Body of pancreas (tissue), 4 donors: ENCODE results near the gene COL26A1. TPM values are rescaled to one million over a fixed set of nuclear protein-coding genes. Genes with fewer than 3 reads are reported as not detected.
"Not testable (repeated sequence)": the region's sequence is repeated elsewhere in the genome, so short reads cannot be mapped to it uniquely, and the experiment has no call there.

Source experiments
- ATAC-seq: fragments of 150-250 bp; one replicate; pipeline ENCODE4 v1.9.1; 2016
- DNase-seq, 4 donors: peaks; one replicate each; pipeline ENCODE4 v3.0.0-alpha.2; 2019
- H3K27ac ChIP-seq, 4 donors: fragments of 200-600 bp; sonication (generic); 1 replicate in 3 of 4; 2 replicates in 1 of 4; pipeline versions ENCODE4 v1.5.1 to v1.6.1; 2016 to 2019; ENCODE audit warnings: mild to moderate bottlenecking in 1 of 4, mixed read lengths in 1 of 4, moderate library complexity in 1 of 4
- H3K27me3 ChIP-seq, 2 donors: fragments of 200-600 bp; sonication (generic); one replicate each; pipeline ENCODE4 v1.6.0; 2016; ENCODE audit warnings: mild to moderate bottlenecking in 1 of 2
- H3K36me3 ChIP-seq, 2 donors: fragments of 200-600 bp; sonication (generic); replicated peaks in 1 of 2; 2 replicates each; pipeline ENCODE4 v1.5.1; 2016; ENCODE audit warnings: low read depth in 2 of 2; ENCODE audit not compliant: insufficient read depth in 1 of 2
- H3K4me1 ChIP-seq: fragments of 200-600 bp; sonication (generic); one replicate; pipeline ENCODE4 v1.6.0; 2016
- H3K4me3 ChIP-seq, 2 donors: fragments of 200-600 bp; sonication (generic); 1 replicate in 1 of 2; 2 replicates in 1 of 2; pipeline ENCODE4 v1.5.1; 2016 to 2019
- H3K9me3 ChIP-seq, 3 donors: fragments of 200-600 bp; sonication (generic); 1 replicate in 2 of 3; 2 replicates in 1 of 3; pipeline ENCODE4 v1.5.1; 2016
- CTCF ChIP-seq, 7 experiments: fragments of 450-650 bp in 4 of 7; fragments of 200-600 bp in 3 of 7; sonication (generic) in 3 of 7; IDR thresholded peaks; one replicate each; pipeline ENCODE4 v1.5.1; 2016 to 2019; ENCODE audit warnings: antibody characterized with exemption in 7 of 7
- POLR2A ChIP-seq, 3 donors: fragments of 450-650 bp; IDR thresholded peaks; one replicate each; pipeline ENCODE4 v1.6.1; 2016; ENCODE audit warnings: antibody characterized with exemption in 3 of 3, mild to moderate bottlenecking in 2 of 3
- WGBS, 2 donors: methylation state at CpG; one replicate each; pipeline ENCODE4 v1.1.5; 2017; 5-methylcytosine and 5-hydroxymethylcytosine counted together
- intact Hi-C: fragments of 100-400 bp; cut with DNase I; formaldehyde crosslinking; loops from one replicate; pipeline ENCODE4 v1.15.1; 2023
- total RNA-seq, 2 donors: library from RNA; depleted of rRNA; stranded (reverse); fragments of >200 nt; gene quantifications; one replicate each; pipeline ENCODE4 v1.1.0, GENCODE V29; 2016

Gene COL26A1
- total RNA-seq, 2 donors from 2014 or later, result 0.78 to 2.0 TPM

- H3K4me3 ChIP-seq, result no peak overlapping the region
- no peak overlapping the region for H3K27ac ChIP-seq
- no peaks in the 10 kb centered on the region for H3K4me1 ChIP-seq
- H3K9me3 ChIP-seq, result no peaks in the 10 kb centered on the region
- no peaks in the 10 kb centered on the region for H3K36me3 ChIP-seq
- ATAC-seq, result no peak
- H3K27me3 ChIP-seq, result no peaks in the 10 kb centered on the region
- DNase-seq, result no peak
- TF ChIP-seq POLR2A (IDR thresholded peaks at IDR 0.05) (no peak), CTCF (IDR thresholded peaks at IDR 0.05) (no peak)
- WGBS, 2 donors, result 70 to 78% methylated on average over 5 to 6 of the region's 7 CpGs
- intact Hi-C loops, result no loop called here
These were observed 19.8 kb upstream of the COL26A1 start for GRCh38 chr7:101342892-101343291.

- 92 to 95% methylated on average over 14 to 15 of the region's 15 CpGs for WGBS, 2 donors
- Histone ChIP-seq H3K27me3 (no peaks in the 10 kb centered on the region), H3K36me3 (no peaks in the 10 kb centered on the region), H3K27ac (no peak overlapping the region), H3K9me3 (no peaks in the 10 kb centered on the region), H3K4me3 (no peak overlapping the region), H3K4me1 (peaks cover 5% of the 10 kb centered on the region)
- TF ChIP-seq POLR2A (IDR thresholded peaks at IDR 0.05), result no peak
- TF ChIP-seq CTCF (IDR thresholded peaks at IDR 0.05), result no peak
- DNase-seq, result no peak
- ATAC-seq, result no peak
- intact Hi-C loops, result no loop called here
These were observed 15.2 kb upstream of the COL26A1 start for GRCh38 chr7:101347477-101347876.

- H3K27ac ChIP-seq, H3K27me3 ChIP-seq, H3K9me3 ChIP-seq, H3K4me3 ChIP-seq, intact Hi-C loops, ATAC-seq, H3K36me3 ChIP-seq, H3K4me1 ChIP-seq, DNase-seq: not testable (repeated sequence)
- WGBS, 2 donors, result 96 to 97% methylated on average over 5 to 27 of the region's 32 CpGs
These were observed 14.1 kb upstream of the COL26A1 start for GRCh38 chr7:101348456-101349067.

- H3K27ac ChIP-seq, H3K36me3 ChIP-seq, H3K4me1 ChIP-seq, intact Hi-C loops, H3K4me3 ChIP-seq, H3K9me3 ChIP-seq, H3K27me3 ChIP-seq, DNase-seq, ATAC-seq: not testable (repeated sequence)
- WGBS, 2 donors, result 69 to 72% methylated on average over 11 to 12 of the region's 12 CpGs
These were observed 13.4 kb upstream of the COL26A1 start for GRCh38 chr7:101349300-101349699.

GRCh38 chr7:101352920-101353308, 9.8 kb upstream of the COL26A1 start:
- TF ChIP-seq CTCF (IDR thresholded peaks at IDR 0.05) (no peak), POLR2A (IDR thresholded peaks at IDR 0.05) (no peak)
- 61 to 69% methylated on average over 2 of the region's 2 CpGs for WGBS, 2 donors
- ATAC-seq, result no peak

GRCh38 chr7:101357433-101357832, 5.2 kb upstream of the COL26A1 start:
- intact Hi-C loops, result no loop called here
- Histone ChIP-seq H3K4me1 (peaks cover 4% of the 10 kb centered on the region), H3K27ac (no peak overlapping the region), H3K4me3 (no peak overlapping the region), H3K9me3 (no peaks in the 10 kb centered on the region), H3K36me3 (no peaks in the 10 kb centered on the region), H3K27me3 (no peaks in the 10 kb centered on the region)
- DNase-seq (no peak), ATAC-seq (no peak)
- 82 to 86% methylated on average over 5 to 7 of the region's 7 CpGs for WGBS, 2 donors
- TF ChIP-seq CTCF (IDR thresholded peaks at IDR 0.05), result no peak
- no peak for TF ChIP-seq POLR2A (IDR thresholded peaks at IDR 0.05)

More at GRCh38 chr7:101352920-101353308, 9.8 kb upstream of the COL26A1 start:
- H3K4me3 ChIP-seq, result no peak overlapping the region
- H3K4me1 ChIP-seq, result peaks cover 8% of the 10 kb centered on the region
- H3K27ac ChIP-seq, result no peak overlapping the region
- H3K36me3 ChIP-seq, result no peaks in the 10 kb centered on the region
- intact Hi-C loops, result no loop called here
- no peaks in the 10 kb centered on the region for H3K9me3 ChIP-seq
- H3K27me3 ChIP-seq, result no peaks in the 10 kb centered on the region
- DNase-seq, result no peak
